CD8-positive, alpha-beta memory T cell (primary cell): Measurements from ENCODE around the gene CYB5R3. TPM values are rescaled to one million over a fixed set of nuclear protein-coding genes. Genes with fewer than 3 reads are reported as not detected.
A peak's percentile ranks its signal among the peaks of the same experiment; 100 is the strongest.
"Not testable (repeated sequence)": the region's sequence is repeated elsewhere in the genome, so short reads cannot be mapped to it uniquely, and the experiment has no call there.

Experiments
- CTCF ChIA-PET: fragments of 350-600 bp; sonication (Branson Sonifier 250); formaldehyde crosslinking; loops from one replicate; lab custom pipeline; 2021; ENCODE audit warnings: antibody characterized with exemption; lab: Charles Lee
- POLR2A ChIA-PET: fragments of 350-600 bp; sonication (Branson Sonifier 250); formaldehyde crosslinking; loops from one replicate; lab custom pipeline; 2021; ENCODE audit warnings: antibody characterized with exemption; lab: Charles Lee
- DNase-seq, 5 donors: peaks; one replicate each; pipeline versions ENCODE4 v3.0.0 to v3.0.0-alpha.2; 2020 to 2022; ENCODE audit warnings: mixed read lengths in 1 of 5
- H3K27ac ChIP-seq: one replicate; pipeline ENCODE4 v1.7.0; 2013; ENCODE audit warnings: low read depth, mild to moderate bottlenecking, low read length, moderate library complexity
- H3K27me3 ChIP-seq: 2 replicates; pipeline ENCODE4 v1.7.0; 2013; ENCODE audit warnings: low read length, mild to moderate bottlenecking; ENCODE audit not compliant: insufficient read depth, poor library complexity, severe bottlenecking
- H3K36me3 ChIP-seq: 2 replicates; pipeline ENCODE4 v1.7.0; 2013; ENCODE audit warnings: mild to moderate bottlenecking, low read length, moderate library complexity; ENCODE audit not compliant: insufficient read depth
- H3K4me1 ChIP-seq: 2 replicates; pipeline ENCODE4 v1.7.0; 2013; ENCODE audit warnings: mild to moderate bottlenecking, low read length, moderate library complexity; ENCODE audit not compliant: insufficient read depth
- H3K4me3 ChIP-seq: 2 replicates; pipeline ENCODE4 v1.7.0; 2013; ENCODE audit warnings: mild to moderate bottlenecking, low read length
- H3K9me3 ChIP-seq: 2 replicates; pipeline ENCODE4 v1.7.0; 2013; ENCODE audit warnings: mild to moderate bottlenecking, low read length
- H3K27ac Mint-ChIP-seq, 8 donors: one replicate each; pipeline ENCODE4 v1.8.0; 2020 to 2021; ENCODE audit warnings: mixed read lengths in 8 of 8, mild to moderate bottlenecking in 6 of 8, inconsistent platforms in 3 of 8, moderate library complexity in 3 of 8
- H3K27me3 Mint-ChIP-seq, 2 donors: one replicate each; pipeline ENCODE4 v1.8.0; 2020 to 2021; ENCODE audit warnings: mixed read lengths in 2 of 2, mild to moderate bottlenecking in 1 of 2, moderate library complexity in 1 of 2
- H3K36me3 Mint-ChIP-seq, 3 donors: one replicate each; pipeline ENCODE4 v1.8.0; 2020 to 2021; ENCODE audit warnings: mixed read lengths in 3 of 3, inconsistent platforms in 1 of 3, mild to moderate bottlenecking in 1 of 3
- H3K4me1 Mint-ChIP-seq, 3 donors: one replicate each; pipeline ENCODE4 v1.8.0; 2020 to 2021; ENCODE audit warnings: mixed read lengths in 3 of 3, inconsistent platforms in 1 of 3, mild to moderate bottlenecking in 1 of 3
- H3K4me3 Mint-ChIP-seq, 7 donors: one replicate each; pipeline ENCODE4 v1.8.0; 2020 to 2021; ENCODE audit warnings: mixed read lengths in 7 of 7, mild to moderate bottlenecking in 6 of 7, moderate library complexity in 4 of 7, inconsistent platforms in 2 of 7
- H3K9me3 Mint-ChIP-seq, 5 donors: one replicate each; pipeline ENCODE4 v1.8.0; 2020 to 2022; ENCODE audit warnings: mixed read lengths in 5 of 5, mild to moderate bottlenecking in 3 of 5, moderate library complexity in 2 of 5, inconsistent platforms in 1 of 5
- polyA plus RNA-seq: library from polyadenylated mRNA; unstranded; fragments of 300-500 nt; fragmentation: Illumina TruSeq; gene quantifications from one replicate; pipeline ENCODE4 v1.2.3, GENCODE V29; 2021
- total RNA-seq, 2 experiments: library from RNA; stranded (reverse); gene quantifications; one replicate each; pipeline ENCODE4 v1.2.3, GENCODE V29; 2021

The CYB5R3 gene
- total and polyA plus RNA-seq, 3 experiments from 2014 or later: 70.9 to 105 (median 75.1) TPM

GRCh38 chr22:42615860-42616175 is 33.4 kb downstream of the CYB5R3 start:
- H3K4me3 Mint-ChIP-seq: peak overlapping the region; percentile 78 to 99 (median 96)
- not testable (repeated sequence) for H3K27me3 Mint-ChIP-seq, H3K36me3 ChIP-seq, H3K9me3 ChIP-seq, H3K9me3 Mint-ChIP-seq, H3K27me3 ChIP-seq, DNase-seq
- ChIA-PET CTCF (interaction anchor here (1.5 kb wide), 1 partner anchor 241 kb away, joined by 4 read pairs; the partner anchor contains the start of gene ARFGAP3), POLR2A (interaction anchor here (0.7 to 2.8 kb wide), 5 partner anchors 33 to 815 kb away, joined by 3 to 47 read pairs (median 5); partner anchors contain the start of genes CCDC134 and CYB5R3)
- H3K27ac Mint-ChIP-seq: peak overlapping the region; percentile 99 to 100 (median 100)
- peaks cover 0 to 46% (median 5%) of the 10 kb centered on the region in 3 donors for H3K36me3 Mint-ChIP-seq
- Histone ChIP-seq H3K4me1 (peaks cover 36% of the 10 kb centered on the region), H3K27ac (peak overlapping the region; percentile 99), H3K4me3 (peak overlapping the region; percentile 63)
- H3K4me1 Mint-ChIP-seq: peaks cover 41 to 52% (median 43%) of the 10 kb centered on the region in 3 donors

DNA sequence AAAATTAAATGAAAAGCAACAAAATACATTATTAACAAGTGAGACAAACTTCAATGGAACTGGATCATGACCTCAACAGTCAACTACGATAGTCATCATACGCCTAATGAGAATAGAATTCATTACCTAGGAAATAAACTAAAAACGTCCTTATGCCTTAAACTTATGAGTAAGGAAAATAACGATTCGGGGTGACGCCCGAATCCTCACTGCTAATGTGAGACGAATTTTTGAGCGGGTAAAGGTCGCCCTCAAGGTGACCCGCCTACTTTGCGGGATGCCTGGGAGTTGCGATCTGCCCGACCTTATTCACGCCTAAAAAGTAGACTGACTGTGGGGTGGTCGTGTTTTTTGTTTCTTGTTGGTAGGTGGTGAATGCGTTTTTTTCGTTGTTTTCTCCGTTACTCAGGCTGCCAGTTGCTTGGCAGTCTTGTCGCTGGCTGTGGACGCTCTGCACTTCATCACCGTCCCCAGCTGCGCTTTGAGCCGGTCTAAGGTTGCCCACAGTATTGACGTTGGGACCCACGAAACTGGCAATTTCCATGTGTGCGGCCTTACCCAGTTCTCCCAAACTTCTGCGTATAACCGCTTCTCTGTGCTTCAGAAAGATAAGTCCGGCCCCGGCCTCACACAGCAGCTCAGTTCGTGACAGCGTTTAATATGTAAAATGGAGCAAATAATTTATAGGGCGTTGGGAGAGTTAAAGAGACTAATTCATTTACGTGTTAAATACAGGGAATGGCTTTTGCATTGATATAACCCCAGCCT is 33.9 kb downstream of the CYB5R3 start:
- H3K27me3 ChIP-seq: no peaks in the 10 kb centered on the region
- Mint-ChIP-seq H3K36me3 (peaks cover 0 to 50% (median 5%) of the 10 kb centered on the region in 3 donors), H3K4me3 (peak overlapping the region; percentile 78 to 99 (median 96)), H3K9me3 (no peaks in the 10 kb centered on the region), H3K4me1 (peaks cover 44 to 58% (median 49%) of the 10 kb centered on the region in 3 donors), H3K27ac (peak overlapping the region; percentile 99 to 100 (median 100)), H3K27me3 (no peaks in the 10 kb centered on the region)
- no peaks in the 10 kb centered on the region for H3K9me3 ChIP-seq
- peaks cover 4% of the 10 kb centered on the region for H3K36me3 ChIP-seq
- CTCF ChIA-PET: interaction anchor here (1.5 kb wide), 1 partner anchor 241 kb away, joined by 4 read pairs; the partner anchor contains the start of gene ARFGAP3
- H3K27ac ChIP-seq: peak overlapping the region; percentile 99
- peaks cover 42% of the 10 kb centered on the region for H3K4me1 ChIP-seq
- peak; percentile 72 to 95 (median 90) for DNase-seq
- peak overlapping the region; percentile 63 for H3K4me3 ChIP-seq
- POLR2A ChIA-PET: interaction anchor here (0.6 to 2.8 kb wide), 13 partner anchors 19 to 1391 kb away, joined by 3 to 47 read pairs (median 5); partner anchors contain the start of genes CCDC134, CYB5R3 and NDUFA6

DNA sequence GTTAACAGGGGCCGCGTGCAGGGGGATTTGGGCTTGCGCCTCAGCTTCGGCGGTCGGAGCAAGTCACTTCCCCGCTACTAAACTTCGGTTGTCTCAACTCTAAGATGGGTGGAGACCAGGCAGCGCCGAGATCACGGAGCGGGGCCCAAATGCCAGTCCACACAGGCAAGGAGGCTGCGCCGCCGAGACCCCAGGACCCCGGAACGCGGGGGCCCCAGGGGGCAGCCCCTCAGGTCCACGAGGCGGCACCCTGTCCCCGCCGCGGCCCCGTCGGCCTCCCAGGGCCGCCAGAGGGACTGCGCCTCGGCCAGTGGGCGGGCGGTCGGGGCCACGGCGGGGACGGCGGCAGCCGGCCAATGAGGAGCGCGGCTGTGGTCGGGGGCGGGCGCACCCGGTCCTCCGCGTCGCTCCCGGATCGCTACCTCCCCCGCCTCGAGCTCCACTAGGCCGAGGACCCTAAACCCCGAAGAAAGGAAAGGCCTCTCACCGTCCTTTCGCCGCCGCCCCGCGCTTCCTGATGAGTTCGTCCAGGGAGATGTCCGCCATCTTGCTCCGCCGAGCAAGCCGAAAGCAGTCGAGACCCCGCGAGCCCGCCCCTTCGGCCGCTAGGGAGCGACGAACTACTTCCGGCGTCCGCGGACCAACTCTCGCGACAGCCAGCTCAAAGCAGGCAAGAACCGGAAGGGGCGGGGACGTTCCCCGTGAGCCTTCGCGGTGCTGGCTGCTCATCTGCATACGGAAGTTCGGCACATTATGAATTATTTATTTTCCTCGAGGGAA is 34.7 kb downstream of the CYB5R3 start, which contains the start of gene POLDIP3:
Gene POLDIP3, minus strand, starts transcription at position 572 of the 780 bp plus-strand sequence. Its CDS starts 26 bp downstream, at position 546.
- Histone ChIP-seq H3K9me3 (no peaks in the 10 kb centered on the region), H3K27ac (peak within 1 kb of the TSS; percentile 99), H3K4me3 (peak within 1 kb of the TSS; percentile 63), H3K36me3 (peaks cover 4% of the 10 kb centered on the region), H3K27me3 (no peaks in the 10 kb centered on the region), H3K4me1 (peaks cover 49% of the 10 kb centered on the region)
- peak; percentile 98 to 100 (median 99) for DNase-seq
- H3K9me3 Mint-ChIP-seq: no peaks in the 10 kb centered on the region
- POLR2A ChIA-PET: interaction anchor here (0.6 to 2.8 kb wide), 10 partner anchors 19 to 1390 kb away, joined by 3 to 47 read pairs (median 5); partner anchors contain the start of genes CCDC134, CYB5R3 and NDUFA6
- peak within 1 kb of the TSS; percentile 82 to 99 (median 96) for H3K4me3 Mint-ChIP-seq
- CTCF ChIA-PET: interaction anchor here (1.0 to 1.5 kb wide), 2 partner anchors 9 to 242 kb away, joined by 3 to 4 read pairs; partner anchors contain the start of gene ARFGAP3
- H3K27ac Mint-ChIP-seq: peak within 1 kb of the TSS; percentile 99 to 100 (median 100)
- peaks cover 0 to 53% (median 5%) of the 10 kb centered on the region in 3 donors for H3K36me3 Mint-ChIP-seq
- H3K27me3 Mint-ChIP-seq: no peaks in the 10 kb centered on the region
- peaks cover 49 to 65% (median 57%) of the 10 kb centered on the region in 3 donors for H3K4me1 Mint-ChIP-seq

GRCh38 chr22:42613872-42614301 is 35.3 kb downstream of the CYB5R3 start:
- Mint-ChIP-seq H3K36me3 (peaks cover 0 to 52% (median 5%) of the 10 kb centered on the region in 3 donors), H3K4me3 (peak overlapping the region; percentile 82 to 97 (median 91)), H3K27ac (peak overlapping the region; percentile 88 to 100 (median 95)), H3K9me3 (no peaks in the 10 kb centered on the region), H3K27me3 (no peaks in the 10 kb centered on the region), H3K4me1 (peaks cover 51 to 71% (median 60%) of the 10 kb centered on the region in 3 donors)
- no peak for DNase-seq
- H3K36me3 ChIP-seq: peaks cover 4% of the 10 kb centered on the region
- H3K27me3 ChIP-seq: no peaks in the 10 kb centered on the region
- ChIA-PET CTCF (interaction anchor here (1.0 kb wide), 1 partner anchor 10 kb away, joined by 3 read pairs; no protein-coding TSS in a partner anchor), POLR2A (interaction anchor here (0.5 to 2.8 kb wide), 5 partner anchors 32 to 574 kb away, joined by 4 to 47 read pairs (median 5); partner anchors contain the start of genes CYB5R3 and NDUFA6)
- H3K9me3 ChIP-seq: no peaks in the 10 kb centered on the region
- peaks cover 55% of the 10 kb centered on the region for H3K4me1 ChIP-seq
- H3K27ac ChIP-seq: peak overlapping the region; percentile 99
- H3K4me3 ChIP-seq: peak overlapping the region; percentile 63

DNA sequence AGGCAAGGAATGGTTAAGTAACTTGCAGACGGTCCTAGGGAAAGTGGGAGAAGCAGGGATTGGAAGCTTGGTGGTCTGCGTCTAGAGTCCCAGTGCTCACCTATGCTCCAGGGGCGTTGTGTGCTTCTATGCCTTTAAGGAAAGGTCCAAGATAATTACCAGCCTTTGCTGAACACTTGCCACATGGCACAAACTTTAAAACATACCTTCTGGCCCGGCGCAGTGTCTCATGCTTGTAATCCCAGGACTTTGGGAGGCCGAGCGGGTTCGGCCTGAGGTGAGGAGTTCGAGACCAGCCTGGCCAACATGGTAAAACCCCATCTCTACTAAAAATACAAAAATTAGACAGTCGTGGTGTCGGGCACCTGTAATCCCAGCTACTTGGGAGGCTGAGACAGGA is 36.9 kb downstream of the CYB5R3 start:
- Histone ChIP-seq H3K4me1 (peaks cover 59% of the 10 kb centered on the region), H3K27me3 (no peaks in the 10 kb centered on the region), H3K9me3 (no peaks in the 10 kb centered on the region), H3K27ac (no peak overlapping the region), H3K4me3 (no peak overlapping the region), H3K36me3 (peaks cover 4% of the 10 kb centered on the region)
- H3K27me3 Mint-ChIP-seq: no peaks in the 10 kb centered on the region
- peak overlapping the region; percentile 29 to 89 (median 47) for H3K4me3 Mint-ChIP-seq
- POLR2A ChIA-PET: no interaction called here
- no peaks in the 10 kb centered on the region for H3K9me3 Mint-ChIP-seq
- peaks cover 53 to 74% (median 70%) of the 10 kb centered on the region in 3 donors for H3K4me1 Mint-ChIP-seq
- peak overlapping the region; percentile 47 to 99 (median 78) for H3K27ac Mint-ChIP-seq
- peaks cover 0 to 60% (median 5%) of the 10 kb centered on the region in 3 donors for H3K36me3 Mint-ChIP-seq
- no peak for DNase-seq
- CTCF ChIA-PET: no interaction called here

GRCh38 chr22:42611051-42611450 is 38.1 kb downstream of the CYB5R3 start:
- Mint-ChIP-seq H3K4me3 (peak overlapping the region in 3 of 7 donors; percentile 20 to 56 (median 42)), H3K27me3 (no peaks in the 10 kb centered on the region), H3K4me1 (peaks cover 56 to 83% (median 78%) of the 10 kb centered on the region in 3 donors), H3K36me3 (peaks cover 3 to 71% (median 7%) of the 10 kb centered on the region in 3 donors), H3K9me3 (no peaks in the 10 kb centered on the region), H3K27ac (peak overlapping the region in 3 of 8 donors; percentile 11 to 99 (median 14))
- Histone ChIP-seq H3K4me1 (peaks cover 64% of the 10 kb centered on the region), H3K27ac (no peak overlapping the region), H3K4me3 (no peak overlapping the region), H3K36me3 (peaks cover 4% of the 10 kb centered on the region), H3K27me3 (no peaks in the 10 kb centered on the region), H3K9me3 (no peaks in the 10 kb centered on the region)
- ChIA-PET POLR2A (no interaction called here), CTCF (interaction anchor here (0.6 kb wide), 1 partner anchor 510 kb away, joined by 3 read pairs; no protein-coding TSS in a partner anchor)
- DNase-seq: no peak

GRCh38 chr22:42610186-42610585 is 39.0 kb downstream of the CYB5R3 start:
- no peaks in the 10 kb centered on the region for H3K9me3 ChIP-seq
- peaks cover 3 to 75% (median 7%) of the 10 kb centered on the region in 3 donors for H3K36me3 Mint-ChIP-seq
- peaks cover 52 to 83% (median 79%) of the 10 kb centered on the region in 3 donors for H3K4me1 Mint-ChIP-seq
- no peak for DNase-seq
- H3K4me1 ChIP-seq: peaks cover 57% of the 10 kb centered on the region
- POLR2A ChIA-PET: no interaction called here
- H3K9me3 Mint-ChIP-seq: no peaks in the 10 kb centered on the region
- no peak overlapping the region for H3K27ac ChIP-seq
- peak overlapping the region in 3 of 7 donors; percentile 11 to 42 (median 20) for H3K4me3 Mint-ChIP-seq
- CTCF ChIA-PET: no interaction called here
- H3K27ac Mint-ChIP-seq: peak overlapping the region in 5 of 8 donors; percentile 47 to 81 (median 59)
- no peaks in the 10 kb centered on the region for H3K27me3 Mint-ChIP-seq
- H3K36me3 ChIP-seq: peaks cover 4% of the 10 kb centered on the region
- H3K4me3 ChIP-seq: no peak overlapping the region
- no peaks in the 10 kb centered on the region for H3K27me3 ChIP-seq
